ENCODE results near the gene SYT5.

DNA sequence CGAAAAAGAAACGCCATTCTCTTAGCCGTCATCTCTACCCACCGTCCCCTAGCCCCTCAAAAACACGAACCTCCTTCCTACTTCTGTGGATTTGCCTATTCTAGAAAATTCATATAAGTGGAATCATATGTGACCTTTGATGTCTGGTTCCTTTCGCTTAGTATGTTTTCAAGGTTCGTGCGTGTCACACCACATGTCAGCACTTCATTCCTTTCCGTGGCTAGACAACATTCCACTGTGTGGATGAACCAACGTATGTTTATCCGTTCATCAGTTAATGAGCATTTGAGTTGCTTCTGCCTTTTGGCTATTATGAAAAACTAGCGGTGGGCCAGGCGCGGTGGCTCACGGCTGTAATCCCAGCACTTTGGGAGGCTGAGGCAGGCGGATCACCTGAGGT lies 48.7 kb downstream of the SYT5 start:
- TF ChIP-seq, protein P1, sequence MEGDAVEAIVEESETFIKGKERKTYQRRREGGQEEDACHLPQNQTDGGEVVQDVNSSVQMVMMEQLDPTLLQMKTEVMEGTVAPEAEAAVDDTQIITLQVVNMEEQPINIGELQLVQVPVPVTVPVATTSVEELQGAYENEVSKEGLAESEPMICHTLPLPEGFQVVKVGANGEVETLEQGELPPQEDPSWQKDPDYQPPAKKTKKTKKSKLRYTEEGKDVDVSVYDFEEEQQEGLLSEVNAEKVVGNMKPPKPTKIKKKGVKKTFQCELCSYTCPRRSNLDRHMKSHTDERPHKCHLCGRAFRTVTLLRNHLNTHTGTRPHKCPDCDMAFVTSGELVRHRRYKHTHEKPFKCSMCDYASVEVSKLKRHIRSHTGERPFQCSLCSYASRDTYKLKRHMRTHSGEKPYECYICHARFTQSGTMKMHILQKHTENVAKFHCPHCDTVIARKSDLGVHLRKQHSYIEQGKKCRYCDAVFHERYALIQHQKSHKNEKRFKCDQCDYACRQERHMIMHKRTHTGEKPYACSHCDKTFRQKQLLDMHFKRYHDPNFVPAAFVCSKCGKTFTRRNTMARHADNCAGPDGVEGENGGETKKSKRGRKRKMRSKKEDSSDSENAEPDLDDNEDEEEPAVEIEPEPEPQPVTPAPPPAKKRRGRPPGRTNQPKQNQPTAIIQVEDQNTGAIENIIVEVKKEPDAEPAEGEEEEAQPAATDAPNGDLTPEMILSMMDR (conservative IDR thresholded peaks at IDR 0.05; ENCODE audit: low read length): no peak
- no peak for TF ChIP-seq EZH2phosphoT487 (IDR thresholded peaks at IDR 0.05; ENCODE audit: borderline replicate concordance)
